Gastroesophageal sphincter (tissue), 3 donors: ENCODE data around the gene C3orf80.

ENCODE experiments used
- EP300 ChIP-seq: sonication (generic); formaldehyde crosslinking; IDR thresholded peaks from one replicate; pipeline ENCODE4 v1.6.1; 2017; ENCODE audit warnings: antibody characterized with exemption, mild to moderate bottlenecking
- TF ChIP-seq, protein P1 (sequence below), 4 experiments: fragments of 200-600 bp in 2 of 4; fragments of 450-650 bp in 2 of 4; sonication (generic) in 1 of 4; IDR thresholded peaks; one replicate each; pipeline ENCODE4 v1.5.1; 2017 to 2019; ENCODE audit warnings: antibody characterized with exemption in 4 of 4, mild to moderate bottlenecking in 2 of 4, moderate library complexity in 2 of 4

DNA sequence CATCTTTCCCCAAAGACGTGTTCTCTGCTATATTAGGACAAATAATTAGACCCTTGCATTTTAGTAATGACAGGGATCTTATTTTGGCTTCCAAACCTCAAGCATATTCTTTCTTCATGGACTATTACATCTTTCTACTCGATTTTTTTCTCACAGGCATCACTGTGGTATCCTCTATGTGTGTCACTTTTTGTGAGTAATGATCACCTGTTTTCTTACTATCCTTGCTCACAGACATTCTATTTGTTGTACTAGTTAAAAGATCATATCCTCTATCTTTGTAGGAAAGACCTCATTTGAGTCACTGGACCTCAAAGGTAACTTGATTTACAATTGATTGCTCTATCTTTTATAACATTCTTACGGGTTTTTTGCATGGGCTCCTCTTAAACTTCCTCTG lies 6.8 kb downstream of the C3orf80 start:
- TF ChIP-seq, protein P1, sequence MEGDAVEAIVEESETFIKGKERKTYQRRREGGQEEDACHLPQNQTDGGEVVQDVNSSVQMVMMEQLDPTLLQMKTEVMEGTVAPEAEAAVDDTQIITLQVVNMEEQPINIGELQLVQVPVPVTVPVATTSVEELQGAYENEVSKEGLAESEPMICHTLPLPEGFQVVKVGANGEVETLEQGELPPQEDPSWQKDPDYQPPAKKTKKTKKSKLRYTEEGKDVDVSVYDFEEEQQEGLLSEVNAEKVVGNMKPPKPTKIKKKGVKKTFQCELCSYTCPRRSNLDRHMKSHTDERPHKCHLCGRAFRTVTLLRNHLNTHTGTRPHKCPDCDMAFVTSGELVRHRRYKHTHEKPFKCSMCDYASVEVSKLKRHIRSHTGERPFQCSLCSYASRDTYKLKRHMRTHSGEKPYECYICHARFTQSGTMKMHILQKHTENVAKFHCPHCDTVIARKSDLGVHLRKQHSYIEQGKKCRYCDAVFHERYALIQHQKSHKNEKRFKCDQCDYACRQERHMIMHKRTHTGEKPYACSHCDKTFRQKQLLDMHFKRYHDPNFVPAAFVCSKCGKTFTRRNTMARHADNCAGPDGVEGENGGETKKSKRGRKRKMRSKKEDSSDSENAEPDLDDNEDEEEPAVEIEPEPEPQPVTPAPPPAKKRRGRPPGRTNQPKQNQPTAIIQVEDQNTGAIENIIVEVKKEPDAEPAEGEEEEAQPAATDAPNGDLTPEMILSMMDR (IDR thresholded peaks at IDR 0.05), result no peak
- TF ChIP-seq EP300, result no peak
